ENCODE measurements around the gene ZNF750. TPM values are rescaled to one million over a fixed set of nuclear protein-coding genes. Genes with fewer than 3 reads are reported as not detected.
A peak's percentile ranks its signal among the peaks of the same experiment; 100 is the strongest.

ZNF750 gene
- total RNA-seq, 1 donor from 2014 or later = not detected

GRCh38 chr17:82782657-82783207 lies 57.1 kb downstream of the ZNF750 start:
- no peaks in the 10 kb centered on the region for H3K27me3 Mint-ChIP-seq (ENCODE audit: insufficient read depth)
- no peak for DNase-seq (ENCODE audit: low spot score)
- H3K9me3 Mint-ChIP-seq = no peaks in the 10 kb centered on the region
- peaks cover 7% of the 10 kb centered on the region for H3K4me1 Mint-ChIP-seq (ENCODE audit: low read depth)
- peaks cover 15% of the 10 kb centered on the region for H3K36me3 Mint-ChIP-seq (ENCODE audit: low read depth)
- no peak overlapping the region for H3K4me3 Mint-ChIP-seq
- intact Hi-C loops (cut with micrococcal nuclease) = loop anchor here (1.0 to 2.0 kb wide), 3 partner anchors 82 to 268 kb away; no protein-coding TSS in a partner anchor
- no peak overlapping the region for H3K27ac Mint-ChIP-seq

DNA sequence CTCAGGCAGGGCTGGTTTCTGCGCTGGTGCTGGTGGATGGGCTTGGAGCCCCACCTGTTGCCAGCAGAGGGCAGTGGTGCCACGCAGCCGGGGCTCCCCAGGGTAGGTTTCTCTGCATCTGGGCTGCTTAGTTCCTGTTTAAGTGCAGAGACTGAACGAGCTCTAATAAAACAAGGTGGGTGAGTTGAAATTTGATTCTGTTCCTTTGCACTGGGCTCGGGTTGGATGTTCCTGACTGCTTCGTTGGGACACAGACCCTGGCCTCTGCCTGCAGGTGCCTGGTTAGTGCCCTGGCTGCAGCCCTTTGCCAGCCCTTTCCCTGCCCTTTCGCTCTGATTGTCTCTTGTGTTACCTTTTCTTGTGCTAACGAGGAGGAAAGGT lies 57.9 kb downstream of the ZNF750 start:
- H3K27ac Mint-ChIP-seq = no peak overlapping the region

GRCh38 chr17:82780971-82781893 lies 58.6 kb downstream of the ZNF750 start:
- Mint-ChIP-seq H3K4me1 (ENCODE audit: low read depth) (peaks cover 7% of the 10 kb centered on the region), H3K4me3 (no peak overlapping the region), H3K36me3 (ENCODE audit: low read depth) (peaks cover 20% of the 10 kb centered on the region), H3K27ac (no peak overlapping the region), H3K27me3 (ENCODE audit: insufficient read depth) (no peaks in the 10 kb centered on the region), H3K9me3 (no peaks in the 10 kb centered on the region)
- no peak for DNase-seq (ENCODE audit: low spot score)
- intact Hi-C loops (cut with micrococcal nuclease) = no loop called here

More for the DNA sequence above, 57.9 kb downstream of the ZNF750 start:
- Mint-ChIP-seq H3K4me3 (no peak overlapping the region), H3K36me3 (ENCODE audit: low read depth) (peaks cover 20% of the 10 kb centered on the region), H3K9me3 (no peaks in the 10 kb centered on the region), H3K4me1 (ENCODE audit: low read depth) (peaks cover 7% of the 10 kb centered on the region), H3K27me3 (ENCODE audit: insufficient read depth) (no peaks in the 10 kb centered on the region)
- DNase-seq (ENCODE audit: low spot score) = peak; percentile 80
- intact Hi-C loops (cut with micrococcal nuclease) = loop anchor here (1.0 to 2.0 kb wide), 3 partner anchors 82 to 269 kb away; no protein-coding TSS in a partner anchor

DNA sequence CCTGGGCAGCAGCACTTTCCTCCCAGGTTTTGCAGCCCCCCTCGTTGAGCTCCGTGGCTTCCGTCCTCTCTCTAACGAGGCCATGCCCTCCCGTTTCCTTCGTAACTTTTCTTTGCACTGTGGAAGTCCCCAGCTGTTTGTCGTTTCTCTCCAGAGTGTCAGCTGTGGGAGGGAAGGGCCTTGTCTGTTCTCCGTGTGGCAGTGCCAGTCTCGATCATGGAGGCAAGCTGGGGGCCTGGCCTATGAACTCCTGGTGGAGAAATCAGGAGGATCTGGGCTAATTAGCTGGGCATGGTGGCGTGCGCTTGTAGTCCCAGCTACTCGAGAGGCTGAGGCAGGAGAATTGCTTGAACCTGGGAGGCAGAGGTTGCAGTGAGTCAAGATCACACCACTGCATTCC lies 59.6 kb downstream of the ZNF750 start:
- Mint-ChIP-seq H3K27ac (no peak overlapping the region), H3K36me3 (ENCODE audit: low read depth) (peaks cover 20% of the 10 kb centered on the region), H3K27me3 (ENCODE audit: insufficient read depth) (no peaks in the 10 kb centered on the region), H3K9me3 (no peaks in the 10 kb centered on the region), H3K4me1 (ENCODE audit: low read depth) (peaks cover 11% of the 10 kb centered on the region), H3K4me3 (no peak overlapping the region)
- intact Hi-C loops (cut with micrococcal nuclease) = no loop called here
- no peak for DNase-seq (ENCODE audit: low spot score)

DNA sequence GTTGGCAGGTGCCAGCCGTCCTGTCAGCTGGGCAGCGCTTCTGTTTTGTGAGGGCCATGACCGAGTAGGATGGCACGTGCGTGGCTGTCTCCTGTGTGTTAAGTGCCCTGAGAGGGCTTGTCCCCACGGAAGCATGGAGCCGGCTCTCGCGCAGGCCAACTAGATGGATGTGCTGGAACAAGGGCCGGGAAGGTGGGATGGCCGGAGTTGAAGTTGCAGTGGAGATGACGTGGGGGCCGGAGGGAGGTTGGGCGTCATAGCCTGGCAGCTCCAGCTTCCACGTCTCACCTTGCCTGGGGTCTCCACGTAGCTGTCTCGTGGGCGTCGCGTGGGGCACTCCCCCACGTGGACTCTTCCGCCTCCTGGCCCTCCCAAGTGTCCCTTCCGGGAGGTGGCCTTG lies 60.3 kb downstream of the ZNF750 start:
- Mint-ChIP-seq H3K36me3 (ENCODE audit: low read depth) (peaks cover 20% of the 10 kb centered on the region), H3K27me3 (ENCODE audit: insufficient read depth) (no peaks in the 10 kb centered on the region), H3K4me1 (ENCODE audit: low read depth) (peaks cover 17% of the 10 kb centered on the region), H3K27ac (no peak overlapping the region), H3K9me3 (no peaks in the 10 kb centered on the region), H3K4me3 (no peak overlapping the region)
- intact Hi-C loops (cut with micrococcal nuclease) = no loop called here
- DNase-seq (ENCODE audit: low spot score) = no peak

Other genes with a start within 250 kb of the ZNF750 start
- gene WDR45B, start 191.6 kb downstream of the ZNF750 start, total RNA-seq = 55.1 and 56.7 TPM in 2 replicates
- 3.6 and 5.2 TPM in 2 replicates for gene RAB40B, start 141.3 kb downstream of the ZNF750 start, total RNA-seq
- gene FN3KRP, start 123.3 kb downstream of the ZNF750 start, total RNA-seq = 37.6 and 43.7 TPM in 2 replicates
- 1.9 and 2.7 TPM in 2 replicates for gene FN3K, start 104.4 kb downstream of the ZNF750 start, total RNA-seq
- gene TBCD, start 88.0 kb downstream of the ZNF750 start, total RNA-seq = 106 and 111 TPM in 2 replicates
- 31.1 and 31.4 TPM in 2 replicates for gene METRNL, start 239.6 kb upstream of the ZNF750 start, total RNA-seq

Data from activated T-helper 1 cell treated with anti-CD3 and anti-CD28 coated beads, Interleukin-12 subunit alpha, Interleukin-12 subunit beta, Interleukin-2, Interleukin-4 antibody, amounts not matched to agents 30 ng/mL and 10 ng/mL and 1 ng/mL, durations not matched to agents 14 hours and 24 hours and 36 hours (primary cell).